HS-5 (cell line): Measurements from ENCODE around the gene RELL1.

Source experiments
- DNase-seq: peaks from one replicate; pipeline ENCODE4 v3.0.0-alpha.2; 2012; ENCODE audit warnings: low read depth

Gene RELL1

DNA sequence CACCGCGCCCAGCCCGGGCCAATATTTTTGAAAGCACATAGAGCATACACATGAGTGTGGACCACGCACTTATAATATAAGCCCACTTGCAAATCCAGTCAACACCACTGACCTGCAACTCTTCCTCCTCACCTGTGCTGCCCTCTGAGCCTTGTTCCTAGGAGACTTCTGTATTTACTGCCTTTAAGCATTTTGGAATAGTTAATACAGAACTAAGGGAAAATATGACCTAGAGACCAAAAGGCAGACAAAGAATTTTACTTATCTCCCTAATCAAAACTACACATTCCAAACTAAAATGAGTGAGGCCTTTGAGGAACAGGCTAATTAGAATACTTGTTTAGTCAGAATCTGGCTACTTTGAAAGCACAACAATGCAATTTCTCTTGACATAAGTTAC lies 89.1 kb downstream of the RELL1 start:
- no peak for DNase-seq

DNA sequence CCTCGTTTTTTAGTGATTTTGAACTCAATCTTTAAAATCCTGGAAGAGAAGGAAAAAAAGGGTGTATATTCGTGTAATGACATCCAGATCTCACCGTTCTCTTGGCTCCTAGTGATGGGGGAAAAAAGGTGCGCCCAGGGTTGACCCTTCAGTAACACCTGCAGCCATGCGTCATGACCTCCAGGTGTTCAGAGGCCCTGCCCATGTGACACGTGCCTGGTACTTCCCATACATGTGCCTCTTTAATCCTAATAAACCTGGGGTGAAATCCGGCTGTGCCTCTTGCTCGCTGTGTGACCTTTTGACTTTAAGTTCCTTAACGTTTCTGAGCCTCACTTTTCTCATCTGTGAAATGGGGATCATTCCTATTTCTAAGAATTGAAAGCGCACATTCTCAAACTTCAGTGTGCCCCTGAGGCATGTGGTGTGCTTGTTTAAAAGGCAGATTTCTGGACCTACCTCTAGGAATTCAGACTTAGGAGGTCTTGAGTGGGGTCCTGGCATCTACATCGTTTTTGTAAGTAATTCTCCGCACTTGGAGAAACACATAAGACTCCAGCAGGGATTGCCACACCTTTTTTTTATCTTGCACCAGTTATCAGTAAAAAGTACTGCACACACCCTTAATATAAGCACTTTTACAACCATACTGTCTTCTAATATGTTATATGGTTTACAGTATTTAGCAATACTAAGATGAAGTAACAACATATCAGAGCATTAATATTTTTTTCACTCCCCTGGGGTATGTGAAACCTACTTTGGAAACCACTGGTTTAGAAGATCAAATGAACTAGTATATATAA lies 90.1 kb downstream of the RELL1 start:
- DNase-seq: no peak

DNA sequence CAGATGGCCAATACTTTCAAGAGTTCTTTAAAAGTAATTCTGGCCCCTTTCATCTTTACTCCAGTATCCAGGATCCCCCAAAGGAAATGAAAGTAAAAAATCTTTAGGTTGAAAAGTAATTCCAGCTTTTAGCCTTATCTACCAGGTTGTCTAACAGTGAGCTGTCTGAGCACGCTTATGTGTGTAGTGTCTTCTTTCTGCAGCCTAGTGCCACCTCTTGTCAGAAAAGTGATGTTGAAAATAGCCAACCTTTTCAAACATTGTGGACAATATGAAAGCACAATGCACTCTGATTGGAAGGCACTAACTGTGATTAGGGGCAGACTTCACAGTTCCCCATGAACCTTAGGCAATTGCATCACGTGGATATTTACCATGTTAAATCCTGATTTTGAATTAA lies 92.1 kb downstream of the RELL1 start:
- DNase-seq: no peak

DNA sequence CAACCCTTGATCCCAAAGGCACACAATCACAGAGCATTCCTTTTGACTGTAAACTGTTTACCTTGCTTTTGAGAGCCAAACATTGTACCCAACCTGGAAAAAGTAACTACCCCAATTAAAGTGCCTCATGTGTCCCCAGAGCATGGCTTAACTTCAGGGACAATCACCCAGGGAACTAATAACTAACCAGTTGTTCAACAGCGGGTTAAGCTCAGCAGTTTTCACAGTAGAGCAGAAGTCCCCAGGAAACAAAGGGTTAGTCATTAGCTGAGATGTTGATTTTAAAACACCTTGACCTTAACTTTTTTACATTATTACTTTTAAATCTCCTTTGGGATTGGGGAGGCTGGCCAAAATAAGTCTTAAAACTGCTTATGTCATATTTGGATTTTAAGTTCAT lies 94.8 kb downstream of the RELL1 start:
- DNase-seq: no peak

DNA sequence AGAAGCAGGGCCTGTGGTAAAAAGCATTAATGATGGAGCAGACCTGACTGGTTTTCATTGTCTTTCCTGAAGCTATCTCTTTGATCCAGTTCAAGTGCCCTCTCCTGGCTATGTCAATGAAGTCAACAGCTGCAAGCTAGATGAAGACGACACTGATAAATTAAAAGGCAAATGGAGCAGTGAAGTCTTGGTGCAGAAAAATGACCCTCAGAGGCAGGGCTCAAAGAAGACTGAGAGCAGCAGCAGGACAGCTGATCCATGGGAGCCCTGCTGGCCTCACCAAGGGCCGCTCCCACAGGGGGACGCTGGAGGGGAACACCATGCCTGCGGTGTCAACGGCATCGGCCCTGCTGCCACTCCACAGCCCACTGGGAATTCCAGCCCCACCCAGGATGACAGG lies 96.2 kb downstream of the RELL1 start:
- no peak for DNase-seq

DNA sequence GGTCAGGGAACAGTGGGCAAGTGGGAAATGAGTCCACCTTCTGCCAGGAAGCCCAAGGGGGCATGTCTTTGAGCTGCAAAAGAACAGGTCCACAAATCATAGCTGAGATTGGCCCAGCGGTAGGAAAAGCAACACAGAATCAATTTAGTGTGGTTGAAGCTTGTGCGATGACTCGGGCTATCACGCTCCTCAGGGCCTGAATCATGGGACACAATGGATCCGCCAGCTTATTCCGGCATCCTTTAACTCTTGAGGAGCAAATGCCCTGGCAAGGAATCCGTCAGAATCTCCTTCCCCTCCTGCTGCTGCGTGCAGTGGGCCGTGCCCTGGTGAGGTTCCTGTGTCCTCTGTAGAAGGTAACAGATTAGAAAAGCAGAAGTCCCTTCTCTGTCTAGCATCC lies 98.0 kb downstream of the RELL1 start:
- DNase-seq: no peak

DNA sequence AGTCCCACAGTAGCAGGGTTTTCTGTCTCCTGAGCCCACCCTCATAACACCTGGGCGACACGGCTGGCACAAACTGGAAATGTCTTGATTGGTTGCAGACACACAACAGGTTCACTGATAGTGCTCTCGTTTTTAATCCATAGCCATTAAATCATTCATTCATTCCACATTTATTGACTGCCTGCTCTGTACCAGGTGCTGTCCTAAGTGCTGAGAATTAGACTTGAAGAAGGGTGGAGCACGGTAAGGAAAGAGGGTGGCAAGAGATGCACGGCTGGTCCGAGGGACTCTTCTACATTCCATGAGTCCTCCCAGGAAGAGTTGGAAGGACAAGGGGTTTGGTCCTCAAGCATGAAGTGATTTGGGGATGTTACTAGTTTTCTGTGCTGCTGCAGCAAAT lies 100.0 kb downstream of the RELL1 start:
- DNase-seq: no peak

DNA sequence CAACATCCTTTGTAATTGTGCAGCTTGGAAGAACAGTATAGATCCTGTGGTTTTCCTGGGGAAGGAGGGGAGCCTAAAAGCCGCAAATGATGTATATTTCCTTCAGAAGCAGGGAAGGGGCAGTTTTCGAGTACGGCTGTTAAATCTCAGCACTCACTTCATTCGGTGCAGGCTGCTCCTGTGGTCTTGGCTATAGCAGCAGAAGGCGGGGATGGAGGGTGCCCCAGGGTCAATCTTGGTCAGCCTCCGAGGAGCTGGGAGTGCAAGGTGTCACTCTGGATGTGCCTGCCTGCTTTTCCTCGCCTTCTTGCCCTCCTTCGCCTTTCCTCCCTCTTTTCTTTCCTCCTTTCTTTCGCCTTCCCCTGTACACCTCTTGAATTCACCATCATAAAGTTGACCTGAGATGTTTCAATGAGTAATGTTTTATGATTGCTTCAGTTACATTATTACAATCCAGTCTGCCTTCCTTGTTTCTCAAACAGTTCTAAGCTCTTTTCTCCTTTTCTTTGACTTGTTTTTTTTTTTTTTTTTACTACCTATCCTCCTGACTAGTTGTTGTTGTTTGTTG lies 101.6 kb downstream of the RELL1 start:
- DNase-seq: no peak

DNA sequence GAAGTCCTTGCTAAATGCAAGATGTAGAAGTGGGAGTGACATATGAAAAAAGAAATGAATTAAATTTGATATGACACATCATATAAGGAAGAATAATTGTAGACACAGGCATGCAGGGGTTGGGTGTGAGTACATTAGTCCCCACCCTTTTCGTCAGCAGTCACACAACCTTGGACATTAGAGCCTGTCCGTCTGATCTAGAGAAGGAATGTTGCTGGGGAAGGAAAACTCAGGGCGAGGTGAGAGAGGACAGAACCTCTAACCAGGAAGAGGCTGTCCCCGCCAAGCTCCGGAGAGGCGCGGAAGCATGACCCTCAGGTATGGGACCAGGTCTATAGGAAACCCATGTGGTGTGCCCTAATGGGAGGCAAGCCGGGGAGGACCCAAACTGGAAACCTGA lies 102.1 kb downstream of the RELL1 start:
- DNase-seq: no peak

DNA sequence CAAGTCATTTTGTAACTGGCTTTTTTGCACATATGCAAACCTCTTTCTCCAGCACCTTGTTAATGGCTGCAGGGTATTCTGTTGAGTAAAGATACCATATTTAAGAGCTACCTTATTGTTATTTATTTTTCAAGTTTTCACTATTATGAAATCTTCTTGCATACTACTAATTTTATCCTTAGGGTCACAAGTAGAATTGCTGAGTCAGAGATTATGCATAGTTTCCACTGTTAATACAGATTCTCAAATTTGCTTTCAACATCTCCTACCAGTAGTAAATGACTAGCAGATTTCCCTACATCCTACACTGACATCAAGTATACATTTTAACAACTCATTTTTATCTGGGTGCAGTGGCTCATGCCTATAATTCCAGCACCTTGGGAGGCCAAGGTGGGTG lies 112.6 kb downstream of the RELL1 start:
- no peak for DNase-seq

DNA sequence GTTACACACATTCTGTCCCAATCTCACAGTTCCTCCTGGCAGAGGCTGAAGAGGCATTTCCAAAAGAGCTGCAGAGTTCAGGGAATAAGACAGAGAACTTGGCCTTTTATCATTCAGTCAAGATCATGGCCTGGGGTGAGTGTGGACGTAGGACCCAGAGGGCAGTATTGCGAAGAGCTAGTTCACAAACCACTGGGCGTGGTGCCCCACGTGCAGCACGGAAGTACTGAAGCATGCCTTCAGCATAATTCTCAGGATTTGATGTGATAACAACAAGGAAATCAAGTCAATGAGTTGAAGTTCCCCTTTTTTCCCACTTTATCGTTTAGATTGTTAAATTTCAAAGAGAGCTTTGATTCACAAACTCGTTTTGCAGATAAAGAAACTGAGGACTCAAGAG lies 117.7 kb downstream of the RELL1 start:
- no peak for DNase-seq

DNA sequence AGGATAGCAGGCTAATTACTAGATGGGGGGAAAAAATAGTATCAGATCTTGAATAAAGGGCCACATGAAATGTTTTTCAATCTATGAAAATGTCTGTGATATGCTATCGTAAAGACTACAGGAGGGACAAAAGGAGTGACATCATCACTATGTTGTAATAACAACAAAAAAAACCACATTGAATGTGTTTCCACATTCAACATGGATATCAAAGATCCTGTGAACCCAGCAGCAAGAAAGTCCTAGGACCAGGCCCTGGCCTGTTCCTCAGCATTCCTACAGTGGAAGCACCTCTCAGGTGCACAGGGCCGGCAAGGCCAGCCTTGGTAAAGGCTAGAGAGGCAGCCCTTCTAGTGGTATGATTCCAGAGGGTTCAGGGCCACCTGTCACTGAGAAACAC lies 118.3 kb downstream of the RELL1 start:
- no peak for DNase-seq

DNA sequence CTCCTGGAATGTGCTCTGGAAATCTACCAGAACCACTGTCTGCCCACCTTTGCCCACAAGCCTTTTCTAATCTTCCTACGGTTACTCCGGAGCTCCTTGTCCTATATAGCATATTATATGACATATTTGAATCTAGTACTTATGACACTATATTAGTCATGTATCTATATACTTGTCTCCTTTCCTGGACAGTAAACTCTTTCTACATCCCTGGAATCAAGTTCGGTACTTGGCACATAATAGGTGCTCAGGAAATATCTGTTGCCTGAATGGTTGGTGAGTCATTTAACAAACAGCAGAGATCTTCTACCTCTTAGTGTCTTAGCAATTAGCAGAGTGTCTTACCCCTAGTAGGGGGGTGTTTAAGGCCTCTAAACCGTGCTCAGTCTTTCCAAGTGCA lies 123.6 kb downstream of the RELL1 start:
- DNase-seq: peak; percentile 49

DNA sequence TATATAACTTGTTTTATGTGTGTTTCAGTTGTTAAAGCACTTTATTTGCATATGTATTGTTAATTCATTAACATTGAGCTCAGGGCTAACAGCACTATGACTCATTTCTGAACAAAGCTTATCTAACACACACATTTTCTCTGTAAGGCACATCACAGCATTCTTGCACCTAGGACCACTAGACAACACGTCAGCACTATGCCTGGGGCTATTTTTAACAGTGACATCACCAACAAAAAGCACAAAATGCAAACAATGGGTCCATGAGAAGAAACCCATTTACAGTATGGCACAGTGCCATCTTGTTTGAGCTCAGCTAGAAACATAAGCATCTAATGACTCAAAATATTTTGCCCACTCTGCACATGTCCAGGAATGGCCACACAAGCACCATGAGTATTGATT lies 124.4 kb downstream of the RELL1 start:
- peak; percentile 25 for DNase-seq

DNA sequence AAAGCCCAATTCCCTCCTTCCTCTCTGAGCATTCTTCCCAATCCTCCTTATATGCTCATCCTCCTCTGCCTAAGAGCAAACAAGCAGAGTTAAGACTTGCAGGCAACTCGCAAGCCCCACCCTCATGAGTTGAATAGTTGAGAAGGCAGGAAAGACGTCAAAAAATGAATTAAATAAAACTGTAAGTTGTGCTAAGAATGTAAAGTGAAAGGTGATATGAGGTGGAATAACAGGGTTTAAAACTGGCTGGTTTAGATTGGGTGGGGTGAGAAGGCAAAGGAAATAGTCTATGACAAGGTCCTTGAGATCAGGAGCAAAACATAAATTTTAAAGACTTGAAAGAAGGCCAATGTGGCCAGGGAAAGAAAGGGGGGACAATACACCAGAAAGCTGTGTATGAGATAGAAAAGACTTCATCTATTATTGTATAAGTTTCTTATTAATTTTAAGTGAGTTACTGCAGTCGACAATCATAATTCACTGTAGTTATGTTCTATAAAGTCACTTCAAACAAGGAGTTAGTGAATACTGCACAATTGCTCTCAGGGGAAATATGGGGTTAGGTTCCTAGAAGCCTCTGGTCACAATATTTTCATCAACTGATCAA lies 124.9 kb downstream of the RELL1 start:
- DNase-seq: no peak
